ENCODE data around the gene TJAP1. TPM values are rescaled to one million over a fixed set of nuclear protein-coding genes. Genes with fewer than 3 reads are reported as not detected.

TJAP1 gene
- total and polyA plus RNA-seq, 2 of the 8 experiments (the other 6 are each of a cell fraction or from before 2014, with no cell fraction given) = 30.7 to 40.4 TPM

GRCh38 chr6:43465948-43466347, 11.4 kb upstream of the TJAP1 start:
- no peak overlapping the region for H2BK12ac ChIP-seq (ENCODE audit: low read depth, low read length)
- no peak overlapping the region for H3K18ac ChIP-seq (ENCODE audit: extremely low read depth, low read length)
- H3K23me2 ChIP-seq (ENCODE audit: low read depth, low read length) = peaks cover 3% of the 10 kb centered on the region; the same call in 1 of the 2 replicates
- H2BK20ac ChIP-seq (ENCODE audit: low read length) = no peak overlapping the region
- H2BK15ac ChIP-seq (ENCODE audit: low read length) = no peak overlapping the region
- no peak overlapping the region for H3K9ac ChIP-seq (replicated peaks in 1 of 4; ENCODE audit: extremely low read depth in 1 of 4, low read depth in 3 of 4, low read length in 3 of 4)
- no peak overlapping the region for H2AFZ ChIP-seq (ENCODE audit: low read length)
- FAIRE-seq = no peak
- ChIA-PET POLR2A (ENCODE audit: partially characterized antibody) (interaction anchor here (0.9 to 1.9 kb wide), 2 partner anchors 10 to 12 kb away, joined by 3 to 10 read pairs; partner anchors contain the start of genes DLK2 and TJAP1), CTCF (ENCODE audit: partially characterized antibody) (interaction anchor here (0.8 to 21.2 kb wide), 3 partner anchors 9 to 29 kb away, joined by 6 to 495 read pairs (median 7); partner anchors contain the start of gene LRRC73)
- no peaks in the 10 kb centered on the region for H3K36me3 ChIP-seq (ENCODE audit: control insufficient read depth in 2 of 4, insufficient read depth in 4 of 4, low read length in 3 of 4)
- WGBS, 2 experiments (ENCODE audit: extremely low coverage in 1 of 2, insufficient coverage in 1 of 2, insufficient read length in 1 of 2, insufficient replicate concordance in 2 of 2, low coverage in 1 of 2, low lambda C conversion rate in 2 of 2, missing lambda C conversion rate in 1 of 2) = 72% methylated on average over 2 of the region's 2 CpGs; no CpG with 5 or more reads in 1 of the 2 experiments
- H3K4me2 ChIP-seq (ENCODE audit: insufficient read depth in 1 of 2, low read depth in 2 of 2, low read length in 2 of 2) = no peak overlapping the region
- no peaks in the 10 kb centered on the region for H4K20me1 ChIP-seq (replicated peaks in 1 of 2; ENCODE audit: control insufficient read depth in 1 of 2, insufficient read depth in 2 of 2, low read length in 2 of 2)
- H3K4ac ChIP-seq (replicated peaks; ENCODE audit: insufficient read length, low read depth, low read length) = no peak overlapping the region
- no peak overlapping the region for H2BK120ac ChIP-seq (replicated peaks; ENCODE audit: low read depth, low read length)
- no peaks in the 10 kb centered on the region for H3K79me2 ChIP-seq (ENCODE audit: control insufficient read depth in 1 of 2, insufficient read depth in 2 of 2, low read length in 2 of 2)
- H4K91ac ChIP-seq (replicated peaks; ENCODE audit: insufficient read length, low read length) = no peak overlapping the region
- no peak overlapping the region for H4K5ac ChIP-seq (ENCODE audit: insufficient read length, low read depth, low read length)
- H3K27me3 ChIP-seq (replicated peaks in 1 of 4; ENCODE audit: control insufficient read depth in 3 of 4, extremely low read depth in 1 of 4, insufficient read depth in 3 of 4, low read length in 3 of 4) = no peaks in the 10 kb centered on the region; a peak in 1 of 7 replicates
- H3K4me3 ChIP-seq (ENCODE audit: extremely low read depth in 1 of 4, insufficient read depth in 2 of 4, low read depth in 3 of 4, low read length in 4 of 4) = no peak overlapping the region
- no peaks in the 10 kb centered on the region for H3K79me1 ChIP-seq (ENCODE audit: low read depth, low read length)
- no peak overlapping the region for H3K23ac ChIP-seq (ENCODE audit: insufficient read length)
- H3K4me1 ChIP-seq (replicated peaks in 1 of 4; ENCODE audit: control insufficient read depth in 3 of 4, insufficient read depth in 4 of 4, low read length in 3 of 4) = peaks cover 0 to 8% (median 5%) of the 10 kb centered on the region in 4 experiments; a peak in 4 of 7 replicates
- H3K56ac ChIP-seq (replicated peaks; ENCODE audit: insufficient read length, low read depth, low read length) = no peak overlapping the region
- H4K8ac ChIP-seq (ENCODE audit: extremely low read depth, insufficient read depth, low read length) = no peak overlapping the region
- no peaks in the 10 kb centered on the region for H3K9me3 ChIP-seq (ENCODE audit: insufficient read depth in 2 of 2, low read depth in 1 of 2, low read length in 1 of 2)
- H3K27ac ChIP-seq (ENCODE audit: low read depth, low read length) = no peak overlapping the region
- DNase-seq (ENCODE audit: low read depth in 1 of 2, low spot score in 2 of 2) = no peak
- H3K14ac ChIP-seq (ENCODE audit: insufficient read length) = no peak overlapping the region
- no peak overlapping the region for H2BK5ac ChIP-seq (ENCODE audit: low read depth, low read length)
- H2AK5ac ChIP-seq (ENCODE audit: low read depth, low read length) = no peak overlapping the region
- TF ChIP-seq HDAC6 (IDR thresholded peaks at IDR 0.05; ENCODE audit: low read depth, low read length) (no peak), CTBP2 (IDR thresholded peaks at IDR 0.05; ENCODE audit: borderline replicate concordance, insufficient read depth, insufficient read length, low read length) (no peak), CEBPB (IDR thresholded peaks at IDR 0.05; ENCODE audit: low read depth, low read length) (no peak), SAP30 (IDR thresholded peaks at IDR 0.05; ENCODE audit: insufficient read depth, insufficient replicate concordance, low read length) (no peak), GTF2F1 (IDR thresholded peaks at IDR 0.05; ENCODE audit: borderline replicate concordance, low read depth, low read length) (no peak), CTCF (IDR thresholded peaks at IDR 0.05; ENCODE audit: control extremely low read depth in 1 of 3, insufficient read depth in 1 of 3, low read depth in 1 of 3, low read length in 3 of 3) (no peak), CBX5 (IDR thresholded peaks at IDR 0.05; ENCODE audit: low read depth, low read length) (no peak), TBP (IDR thresholded peaks at IDR 0.05; ENCODE audit: low read depth, low read length) (no peak), PHF8 (conservative IDR thresholded peaks at IDR 0.05; ENCODE audit: low read depth, low read length) (no peak), SP1 (IDR thresholded peaks at IDR 0.05; ENCODE audit: low read depth, low read length) (no peak), ZNF274 (IDR thresholded peaks at IDR 0.05; ENCODE audit: borderline replicate concordance, extremely low read depth, low read length) (no peak)

Measured in H1 (cell line).